ENCODE measurements around the gene TEX38. TPM values are rescaled to one million over a fixed set of nuclear protein-coding genes. Genes with fewer than 3 reads are reported as not detected.
"Not testable (repeated sequence)": the region's sequence is repeated elsewhere in the genome, so short reads cannot be mapped to it uniquely, and the experiment has no call there.

Gene TEX38
- total RNA-seq, 1 experiment from 2014 or later: not detected

- CTCF ChIA-PET: interaction anchor here (1.2 kb wide), 1 partner anchor 9 kb away, joined by 3 read pairs; no protein-coding TSS in a partner anchor
- Mint-ChIP-seq H3K4me3 (ENCODE audit: unreplicated experiment) (no peak overlapping the region), H3K9me3 (ENCODE audit: unreplicated experiment) (no peaks in the 10 kb centered on the region), H3K36me3 (ENCODE audit: insufficient read depth, unreplicated experiment) (peaks cover 46% of the 10 kb centered on the region), H3K27ac (ENCODE audit: low read depth, unreplicated experiment) (no peak overlapping the region), H3K27me3 (ENCODE audit: insufficient read depth, unreplicated experiment) (no peaks in the 10 kb centered on the region), H3K4me1 (ENCODE audit: insufficient read depth, unreplicated experiment) (no peaks in the 10 kb centered on the region)
- no TSS peak for BruUV-seq (replicated peaks)
- intact Hi-C loops (cut with micrococcal nuclease): no loop called here
- POLR2A ChIA-PET: interaction anchor here (1.5 to 3.7 kb wide), 2 partner anchors 10 to 17 kb away, joined by 4 to 8 read pairs; partner anchors contain the start of gene ATPAF1
- DNase-seq (ENCODE audit: unreplicated experiment): no peak
- no peak for TF ChIP-seq CTCF (IDR thresholded peaks at IDR 0.05; ENCODE audit: unreplicated experiment)
These were observed 21.2 kb upstream of the TEX38 start for GRCh38 chr1:46650491-46650890.

- H3K27ac Mint-ChIP-seq (ENCODE audit: low read depth, unreplicated experiment); BruUV-seq (replicated peaks); POLR2A ChIA-PET; H3K4me1 Mint-ChIP-seq (ENCODE audit: insufficient read depth, unreplicated experiment); H3K4me3 Mint-ChIP-seq (ENCODE audit: unreplicated experiment); H3K27me3 Mint-ChIP-seq (ENCODE audit: insufficient read depth, unreplicated experiment); intact Hi-C loops (cut with micrococcal nuclease); DNase-seq (ENCODE audit: unreplicated experiment); H3K9me3 Mint-ChIP-seq (ENCODE audit: unreplicated experiment): not testable (repeated sequence)
- peaks cover 52% of the 10 kb centered on the region for H3K36me3 Mint-ChIP-seq (ENCODE audit: insufficient read depth, unreplicated experiment)
- CTCF ChIA-PET: interaction anchor here (1.2 kb wide), 1 partner anchor 10 kb away, joined by 3 read pairs; no protein-coding TSS in a partner anchor
These were observed 20.5 kb upstream of the TEX38 start for GRCh38 chr1:46651152-46651551.

GRCh38 chr1:46652321-46653100 lies 19.1 kb upstream of the TEX38 start:
- H3K9me3 Mint-ChIP-seq (ENCODE audit: unreplicated experiment): no peaks in the 10 kb centered on the region
- H3K4me3 Mint-ChIP-seq (ENCODE audit: unreplicated experiment): no peak overlapping the region
- no peak for DNase-seq (ENCODE audit: unreplicated experiment)
- H3K27ac Mint-ChIP-seq (ENCODE audit: low read depth, unreplicated experiment): no peak overlapping the region
- H3K4me1 Mint-ChIP-seq (ENCODE audit: insufficient read depth, unreplicated experiment): no peaks in the 10 kb centered on the region
- intact Hi-C loops (cut with micrococcal nuclease): no loop called here
- POLR2A ChIA-PET: interaction anchor here (0.6 to 0.7 kb wide), 3 partner anchors 9 to 1046 kb away, joined by 3 read pairs; no protein-coding TSS in a partner anchor
- no TSS peak for BruUV-seq (replicated peaks)
- H3K27me3 Mint-ChIP-seq (ENCODE audit: insufficient read depth, unreplicated experiment): no peaks in the 10 kb centered on the region
- H3K36me3 Mint-ChIP-seq (ENCODE audit: insufficient read depth, unreplicated experiment): peaks cover 57% of the 10 kb centered on the region
- TF ChIP-seq CTCF (IDR thresholded peaks at IDR 0.05; ENCODE audit: unreplicated experiment): no peak
- CTCF ChIA-PET: interaction anchor here (0.6 to 0.7 kb wide), 3 partner anchors 11 to 244 kb away, joined by 3 to 7 read pairs (median 3); no protein-coding TSS in a partner anchor

GRCh38 chr1:46653405-46653958 lies 18.2 kb upstream of the TEX38 start:
- no peak for TF ChIP-seq CTCF (IDR thresholded peaks at IDR 0.05; ENCODE audit: unreplicated experiment)
- CTCF ChIA-PET: interaction anchor here (0.6 to 1.3 kb wide), 2 partner anchors 12 to 48 kb away, joined by 3 to 4 read pairs; no protein-coding TSS in a partner anchor
- no TSS peak for BruUV-seq (replicated peaks)
- no peak for DNase-seq (ENCODE audit: unreplicated experiment)
- H3K27ac Mint-ChIP-seq (ENCODE audit: low read depth, unreplicated experiment): no peak overlapping the region
- H3K4me1 Mint-ChIP-seq (ENCODE audit: insufficient read depth, unreplicated experiment): no peaks in the 10 kb centered on the region
- intact Hi-C loops (cut with micrococcal nuclease): no loop called here
- H3K27me3 Mint-ChIP-seq (ENCODE audit: insufficient read depth, unreplicated experiment): no peaks in the 10 kb centered on the region
- H3K9me3 Mint-ChIP-seq (ENCODE audit: unreplicated experiment): no peaks in the 10 kb centered on the region
- POLR2A ChIA-PET: interaction anchor here (0.7 to 2.1 kb wide), 3 partner anchors 10 to 1047 kb away, joined by 3 to 7 read pairs (median 6); partner anchors contain the start of gene ATPAF1
- no peak overlapping the region for H3K4me3 Mint-ChIP-seq (ENCODE audit: unreplicated experiment)
- H3K36me3 Mint-ChIP-seq (ENCODE audit: insufficient read depth, unreplicated experiment): peaks cover 63% of the 10 kb centered on the region
